Brain microvascular endothelial cell (primary cell): ENCODE data around the gene CALR3.
A peak's percentile ranks its signal among the peaks of the same experiment; 100 is the strongest.
"Not testable (repeated sequence)": the region's sequence is repeated elsewhere in the genome, so short reads cannot be mapped to it uniquely, and the experiment has no call there.

Source experiments
- DNase-seq: peaks from one replicate; pipeline ENCODE4 v3.0.0-alpha.2; 2020
- H3K27ac ChIP-seq: fragments of 250-450 bp; sonication (Bioruptor Pico); 2 replicates; pipeline ENCODE4 v1.5.1; 2020; ENCODE audit warnings: mild to moderate bottlenecking, moderate library complexity
- H3K27me3 ChIP-seq: fragments of 250-450 bp; sonication (Bioruptor Pico); replicated peaks from 2 replicates; pipeline ENCODE4 v1.5.1; 2020; ENCODE audit warnings: mild to moderate bottlenecking
- H3K36me3 ChIP-seq: fragments of 250-450 bp; sonication (Bioruptor Pico); replicated peaks from 2 replicates; pipeline ENCODE4 v1.5.1; 2020; ENCODE audit warnings: mild to moderate bottlenecking
- H3K4me3 ChIP-seq: 2 replicates; pipeline ENCODE4 v1.5.1; 2011; ENCODE audit warnings: low read depth, mild to moderate bottlenecking, control low read depth, low read length, moderate library complexity
- CTCF ChIP-seq: IDR thresholded peaks from 2 replicates; pipeline ENCODE4 v1.5.1; 2011; ENCODE audit warnings: low read depth, mild to moderate bottlenecking, moderate library complexity, low read length, control low read depth, inconsistent platforms; ENCODE audit errors: missing control alignments
- in situ Hi-C: cut with HindIII; loops from 2 replicates; pipeline ENCODE4 v1.10.0; 2017; ENCODE audit warnings: low sequenced_read_pairs, low pct_ligation_motif_present

CALR3 gene, protein sequence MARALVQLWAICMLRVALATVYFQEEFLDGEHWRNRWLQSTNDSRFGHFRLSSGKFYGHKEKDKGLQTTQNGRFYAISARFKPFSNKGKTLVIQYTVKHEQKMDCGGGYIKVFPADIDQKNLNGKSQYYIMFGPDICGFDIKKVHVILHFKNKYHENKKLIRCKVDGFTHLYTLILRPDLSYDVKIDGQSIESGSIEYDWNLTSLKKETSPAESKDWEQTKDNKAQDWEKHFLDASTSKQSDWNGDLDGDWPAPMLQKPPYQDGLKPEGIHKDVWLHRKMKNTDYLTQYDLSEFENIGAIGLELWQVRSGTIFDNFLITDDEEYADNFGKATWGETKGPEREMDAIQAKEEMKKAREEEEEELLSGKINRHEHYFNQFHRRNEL

DNA sequence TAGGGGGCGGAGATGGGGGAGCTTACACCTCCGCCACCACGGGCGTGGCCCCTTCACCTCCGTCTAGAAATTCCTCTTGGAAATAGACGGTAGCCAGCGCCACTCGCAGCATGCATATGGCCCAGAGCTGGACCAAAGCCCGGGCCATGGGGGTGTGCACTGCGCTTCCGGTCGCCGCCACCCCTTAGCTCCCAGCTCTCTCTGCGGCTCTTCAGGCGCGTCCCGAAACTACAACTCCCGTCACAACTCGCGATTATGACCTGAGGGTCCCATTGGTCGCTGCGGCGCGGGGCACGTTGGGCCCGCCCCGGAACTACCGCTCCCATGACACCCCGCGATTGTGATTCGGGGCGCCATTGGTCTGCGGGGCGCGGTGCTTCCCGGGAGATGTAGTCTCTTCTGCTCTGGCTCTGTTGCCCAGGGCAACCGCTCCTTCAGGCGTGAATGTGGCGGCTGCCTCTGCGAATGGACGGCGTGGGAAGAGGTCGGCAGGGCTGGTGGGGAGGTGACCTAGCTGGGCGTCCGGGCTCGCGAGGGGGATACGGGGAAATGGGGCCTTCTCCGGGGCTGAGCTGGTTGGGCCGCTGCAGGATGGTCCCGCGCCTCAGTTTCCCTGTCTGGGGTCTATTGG lies at the start of gene CALR3, which contains the start of gene C19orf44:
Gene CALR3, minus strand, starts transcription at position 186 of the 631 bp plus-strand sequence. Its CDS starts 38 bp downstream, at position 148.
Gene C19orf44, plus strand, starts transcription at position 413 of the 631 bp plus-strand sequence. CDS start 4,399 bp downstream, outside the sequence.
- peaks cover 2% of the 10 kb centered on the region for H3K36me3 ChIP-seq
- H3K27ac ChIP-seq = peak within 1 kb of the TSS; percentile 78
- in situ Hi-C loops = no loop called here
- peak; percentile 4 for TF ChIP-seq CTCF
- peak within 1 kb of the TSS; percentile 92 for H3K4me3 ChIP-seq
- DNase-seq = peak; percentile 99
- no peaks in the 10 kb centered on the region for H3K27me3 ChIP-seq

DNA sequence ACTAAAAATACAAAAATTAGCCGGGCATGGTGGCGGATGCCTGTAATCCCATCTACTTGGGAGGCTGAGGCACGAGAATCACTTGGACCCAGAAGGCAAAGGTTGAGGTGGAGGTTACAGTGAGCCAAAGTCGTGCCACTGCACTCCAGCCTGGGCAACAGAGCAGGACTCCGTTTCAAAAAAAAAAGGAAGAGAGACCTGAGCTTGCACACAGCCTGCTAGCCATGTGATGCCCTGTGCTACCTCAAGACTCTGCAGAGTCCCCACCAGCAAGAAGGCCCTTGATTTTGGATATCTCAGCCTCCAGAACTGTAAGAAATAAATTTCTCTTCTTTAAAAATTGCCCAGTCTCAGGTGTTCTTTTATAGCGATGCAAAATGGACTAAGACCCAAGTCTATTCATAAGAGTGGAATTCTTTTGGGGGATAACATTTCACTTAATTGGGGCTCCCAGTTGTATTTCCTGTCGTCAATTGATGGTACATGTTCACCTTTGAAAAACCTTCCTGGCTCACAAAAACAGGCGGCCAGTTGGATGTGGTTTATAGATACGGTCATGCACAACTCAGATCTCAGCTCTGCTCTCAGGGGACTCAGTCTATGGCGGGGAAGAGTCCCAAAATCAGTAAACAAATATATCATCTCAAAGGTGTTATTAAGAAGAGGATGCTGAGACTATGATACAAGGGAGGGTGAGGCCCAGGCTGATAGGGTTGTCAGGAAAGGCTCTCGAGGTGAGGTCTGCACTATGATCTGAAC lies 48.7 kb upstream of the CALR3 start:
- in situ Hi-C loops = no loop called here

GRCh38 chr19:16543734-16544133 lies 47.8 kb upstream of the CALR3 start:
- DNase-seq, in situ Hi-C loops, H3K4me3 ChIP-seq, H3K27me3 ChIP-seq, H3K27ac ChIP-seq: not testable (repeated sequence)
- H3K36me3 ChIP-seq = peaks cover 11% of the 10 kb centered on the region

More for the DNA sequence above, 48.7 kb upstream of the CALR3 start:
- Histone ChIP-seq H3K4me3 (no peak overlapping the region), H3K36me3 (peaks cover 7% of the 10 kb centered on the region), H3K27ac (no peak overlapping the region), H3K27me3 (no peaks in the 10 kb centered on the region)
- no peak for TF ChIP-seq CTCF
- DNase-seq = no peak

DNA sequence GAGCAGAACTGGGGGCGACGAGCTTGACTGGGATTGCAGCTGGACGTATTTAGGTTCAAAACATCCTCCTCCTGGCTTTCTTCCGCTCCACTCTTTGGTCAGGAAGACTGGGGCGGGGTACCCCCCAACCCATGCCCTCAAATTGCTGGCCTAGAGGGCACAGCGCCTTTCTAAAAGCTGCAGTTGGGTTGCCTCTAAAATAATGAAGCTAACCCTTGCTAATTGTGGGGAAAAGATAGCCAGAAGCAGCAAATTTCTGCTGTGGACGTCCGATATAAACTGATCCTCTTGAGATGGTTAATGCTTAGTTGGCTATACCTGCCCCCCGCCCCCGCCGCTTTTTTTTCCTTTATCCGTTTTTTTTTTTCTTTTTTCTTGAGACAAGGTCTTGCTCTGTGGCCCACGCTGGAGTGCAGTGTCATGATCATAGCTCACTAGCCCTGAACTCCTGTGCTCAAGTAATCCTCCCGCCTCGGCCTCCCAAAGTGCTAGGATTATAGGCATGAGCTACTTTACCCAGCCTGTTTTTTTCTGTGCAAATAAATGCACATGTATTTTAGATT lies 47.0 kb upstream of the CALR3 start:
- no peak for TF ChIP-seq CTCF
- Histone ChIP-seq H3K4me3 (peak overlapping the region; percentile 95), H3K27me3 (no peaks in the 10 kb centered on the region), H3K27ac (peak overlapping the region; percentile 80), H3K36me3 (peaks cover 18% of the 10 kb centered on the region)
- in situ Hi-C loops = no loop called here
- DNase-seq = peak; percentile 11

DNA sequence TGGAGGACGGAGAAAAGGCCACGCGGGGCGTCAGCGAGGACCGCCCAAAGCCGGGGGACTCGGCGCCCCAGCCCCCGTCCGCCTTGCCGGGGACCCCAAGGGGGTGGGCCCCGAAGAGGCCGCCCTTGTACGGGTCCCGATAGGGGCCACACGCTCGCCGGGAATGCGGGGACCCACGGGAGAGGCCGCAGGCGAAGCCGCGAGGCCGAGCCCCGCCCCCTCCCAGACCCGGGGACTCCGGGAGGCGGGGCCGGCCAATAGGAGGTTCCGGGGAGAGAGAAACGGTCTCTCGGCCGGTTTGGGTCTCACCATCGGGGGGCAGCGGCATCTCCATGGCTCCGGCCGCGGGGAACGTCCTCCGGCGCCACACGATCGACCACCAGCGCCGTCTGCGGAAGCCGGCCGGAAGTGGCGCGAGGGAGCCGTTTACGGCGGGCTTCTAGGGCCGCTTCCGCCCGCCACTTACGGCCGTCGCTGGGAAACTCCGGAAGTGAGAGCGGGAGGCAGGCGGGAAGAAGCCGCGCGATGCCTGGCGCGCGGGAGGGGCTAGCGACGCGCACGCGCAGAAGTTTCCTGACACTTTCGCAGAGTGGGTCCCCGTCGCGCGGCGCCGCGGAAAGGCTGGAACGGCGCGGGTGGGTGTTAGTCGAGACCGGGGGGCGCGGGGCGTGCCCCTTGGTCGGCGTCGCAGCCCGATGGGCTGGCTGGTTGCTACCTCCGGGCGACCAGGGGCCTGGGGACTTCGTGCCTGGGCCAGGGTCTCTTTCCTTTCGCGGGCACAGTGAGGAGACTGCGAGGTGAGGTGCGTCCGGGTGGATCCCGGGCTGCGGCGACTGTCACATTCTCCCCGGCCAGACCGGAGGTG lies 46.3 kb upstream of the CALR3 start, which contains the start of gene CHERP:
Gene CHERP, minus strand, starts transcription at position 393 of the 865 bp plus-strand sequence. Its CDS starts 59 bp downstream, at position 334.
- Histone ChIP-seq H3K27me3 (no peaks in the 10 kb centered on the region), H3K36me3 (peaks cover 18% of the 10 kb centered on the region), H3K4me3 (peak within 1 kb of the TSS; percentile 95), H3K27ac (peak within 1 kb of the TSS; percentile 80)
- no peak for TF ChIP-seq CTCF
- in situ Hi-C loops = no loop called here
- DNase-seq = peak; percentile 83
